Adipocyte (in vitro differentiated cells): ENCODE measurements around the gene RHBDL1.
A peak's percentile ranks its signal among the peaks of the same experiment; 100 is the strongest.

ENCODE experiments used
- DNase-seq: peaks from one replicate; pipeline ENCODE4 v3.0.0-alpha.2; 2015; ENCODE audit warnings: low read depth
- H3K27me3 ChIP-seq: replicated peaks from 2 replicates; pipeline ENCODE4 v1.7.0; 2013; ENCODE audit warnings: mild to moderate bottlenecking, low read length, moderate library complexity; ENCODE audit not compliant: control insufficient read depth, insufficient read depth
- H3K36me3 ChIP-seq: 2 replicates; pipeline ENCODE4 v1.7.0; 2013; ENCODE audit warnings: low read length, mild to moderate bottlenecking, moderate library complexity; ENCODE audit not compliant: control insufficient read depth, insufficient read depth, severe bottlenecking
- H3K4me1 ChIP-seq: 2 replicates; pipeline ENCODE4 v1.7.0; 2013; ENCODE audit warnings: mild to moderate bottlenecking, low read length, moderate library complexity; ENCODE audit not compliant: control insufficient read depth, insufficient read depth
- H3K4me3 ChIP-seq: 2 replicates; pipeline ENCODE4 v1.7.0; 2013; ENCODE audit warnings: mild to moderate bottlenecking, low read length, moderate library complexity
- H3K9ac ChIP-seq: 2 replicates; pipeline ENCODE4 v1.7.0; 2013; ENCODE audit warnings: mild to moderate bottlenecking, low read length, moderate library complexity
- H3K9me3 ChIP-seq: 2 replicates; pipeline ENCODE4 v1.7.0; 2013; ENCODE audit warnings: mild to moderate bottlenecking, low read length, moderate library complexity; ENCODE audit not compliant: control insufficient read depth

RHBDL1 gene

DNA sequence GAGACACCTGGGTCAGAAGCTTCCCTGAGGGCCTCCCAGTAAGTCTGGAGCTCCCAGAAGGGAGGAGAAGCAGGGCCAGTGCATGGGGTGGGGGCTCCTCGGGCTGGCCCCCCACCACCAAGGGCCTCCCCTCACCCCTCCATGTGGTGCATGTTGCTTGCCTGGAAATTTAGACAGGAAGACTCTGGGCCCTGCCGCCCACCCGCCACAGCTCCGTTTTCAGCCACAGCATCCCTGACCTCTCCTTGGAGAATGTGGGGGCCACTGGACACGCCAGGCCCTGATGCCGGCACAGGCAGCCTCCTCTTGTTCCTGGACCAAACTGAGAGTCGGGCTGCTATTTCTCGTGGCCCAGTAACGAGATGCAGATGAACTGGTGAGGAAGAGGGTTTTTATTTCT is 36.6 kb upstream of the RHBDL1 start:
- no peak overlapping the region for H3K9ac ChIP-seq
- no peaks in the 10 kb centered on the region for H3K27me3 ChIP-seq
- peaks cover 9% of the 10 kb centered on the region for H3K4me1 ChIP-seq
- no peaks in the 10 kb centered on the region for H3K9me3 ChIP-seq
- no peak for DNase-seq
- H3K36me3 ChIP-seq = peaks cover 5% of the 10 kb centered on the region
- H3K4me3 ChIP-seq = no peak overlapping the region

DNA sequence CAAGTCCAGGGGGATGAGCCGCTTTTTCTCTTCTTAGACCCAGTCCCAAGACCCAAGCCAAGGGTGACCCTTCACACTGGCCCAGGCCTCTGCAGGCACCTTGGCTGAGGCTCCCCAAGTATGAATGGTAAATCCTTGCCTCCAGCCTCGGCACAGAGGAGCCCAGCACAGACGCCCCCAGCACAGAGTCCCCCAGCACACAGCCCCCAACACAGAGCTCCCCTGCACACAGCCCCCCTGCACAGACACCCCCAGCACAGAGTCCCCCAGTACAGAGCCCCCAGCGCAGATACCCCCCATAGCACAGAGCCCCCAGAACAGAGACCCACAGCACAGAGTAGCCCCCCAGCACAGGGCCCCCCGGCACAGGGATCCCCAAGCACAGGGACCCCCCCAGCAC is 34.9 kb upstream of the RHBDL1 start:
- peaks cover 13% of the 10 kb centered on the region for H3K4me1 ChIP-seq
- H3K36me3 ChIP-seq = no peaks in the 10 kb centered on the region
- DNase-seq = no peak
- H3K9me3 ChIP-seq = no peaks in the 10 kb centered on the region
- H3K9ac ChIP-seq = peak overlapping the region; percentile 96
- H3K27me3 ChIP-seq = no peaks in the 10 kb centered on the region
- H3K4me3 ChIP-seq = no peak overlapping the region

DNA sequence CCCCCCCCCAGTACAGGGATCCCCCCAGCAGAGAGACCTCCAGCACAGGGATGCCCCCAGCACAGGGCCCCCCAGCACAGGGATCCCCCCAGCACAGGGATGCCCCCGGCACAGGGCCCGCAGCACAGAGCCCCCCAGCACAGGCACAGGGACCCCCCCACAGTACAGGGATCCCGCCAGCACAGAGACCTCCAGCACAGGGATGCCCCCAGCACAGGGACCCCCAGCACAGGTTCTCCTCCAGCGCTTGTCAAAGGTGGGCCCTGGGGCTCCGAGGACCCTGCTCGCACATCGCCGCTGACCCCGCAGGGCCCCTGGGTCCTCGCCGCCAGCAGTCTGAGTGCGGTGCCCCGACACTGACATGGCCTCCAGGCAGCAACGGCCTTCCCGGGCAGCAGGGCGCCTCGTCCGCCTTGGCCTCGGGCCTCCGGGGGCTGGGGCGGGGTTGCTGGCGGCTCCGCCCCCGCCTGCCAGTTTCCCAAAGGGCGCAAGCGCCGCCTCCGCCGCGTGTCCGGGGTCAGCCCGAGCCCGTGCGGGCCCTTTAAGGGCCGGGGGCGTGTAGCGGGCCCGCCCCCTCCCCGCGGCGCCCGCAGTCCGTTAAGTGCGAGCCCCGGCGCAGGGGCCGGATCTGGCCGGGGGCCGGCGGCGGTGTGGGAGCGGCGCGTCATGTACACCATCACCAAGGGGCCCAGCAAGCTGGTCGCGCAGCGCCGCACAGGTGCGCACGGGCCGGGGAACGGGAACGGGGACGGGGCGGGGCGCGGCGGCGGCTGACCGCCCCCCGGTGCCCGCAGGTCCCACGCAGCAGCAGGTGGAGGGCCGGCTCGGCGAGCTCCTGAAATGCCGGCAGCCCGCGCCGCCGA is 33.9 kb upstream of the RHBDL1 start, which contains the start of gene MCRIP2:
MCRIP2 (plus strand) TSS at position 503 of the 863 bp plus-strand sequence; CDS start at position 667, 164 bp downstream.
- Histone ChIP-seq H3K27me3 (no peaks in the 10 kb centered on the region), H3K4me3 (peak within 1 kb of the TSS; percentile 87), H3K9ac (peak within 1 kb of the TSS; percentile 96), H3K36me3 (no peaks in the 10 kb centered on the region), H3K4me1 (peaks cover 22% of the 10 kb centered on the region), H3K9me3 (no peaks in the 10 kb centered on the region)
- DNase-seq = peak; percentile 89

DNA sequence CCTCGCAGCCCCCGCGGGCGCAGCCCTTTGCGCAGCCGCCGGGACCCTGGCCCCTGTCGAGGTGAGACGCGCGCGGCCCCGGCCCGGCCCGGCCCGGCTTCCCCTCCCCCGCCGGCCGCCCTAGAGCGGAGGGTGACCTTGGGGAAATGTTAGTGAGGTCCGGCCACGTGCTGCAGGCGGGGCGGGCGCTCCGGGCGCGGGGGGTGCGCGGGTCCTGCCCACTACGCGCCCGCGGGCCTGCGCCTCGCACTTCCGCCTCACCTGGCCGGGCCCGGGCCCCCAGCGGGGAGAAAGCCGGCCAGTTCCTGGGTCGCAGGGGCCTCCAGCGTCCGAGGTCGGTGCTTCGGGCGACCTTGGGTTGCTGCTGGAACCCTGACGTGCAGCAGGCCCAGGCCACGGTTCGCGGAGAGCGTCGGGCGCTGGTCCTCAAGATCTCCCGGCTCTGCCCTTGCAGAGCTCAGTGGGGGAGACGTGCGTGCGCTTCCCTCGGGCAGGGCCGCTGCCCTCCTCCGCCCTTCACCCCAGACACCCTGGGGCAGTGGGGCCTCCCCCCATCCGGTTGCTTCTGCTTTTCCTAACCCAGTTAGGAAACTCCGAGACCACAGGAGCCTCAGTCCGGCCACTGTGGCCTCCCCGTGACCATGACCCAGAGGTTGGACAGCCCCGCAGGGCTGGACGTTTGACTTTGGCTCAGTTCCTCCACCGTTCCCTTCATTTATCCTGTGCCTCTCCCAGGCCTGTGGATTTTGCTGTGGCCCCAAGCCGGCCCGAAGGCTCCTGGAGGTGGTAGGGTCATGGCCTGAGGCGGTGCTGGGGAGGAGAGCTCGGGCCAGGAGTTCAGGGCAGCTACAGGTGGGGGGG is 33.1 kb upstream of the RHBDL1 start:
- H3K9ac ChIP-seq = peak overlapping the region; percentile 96
- no peaks in the 10 kb centered on the region for H3K27me3 ChIP-seq
- peak overlapping the region; percentile 87 for H3K4me3 ChIP-seq
- H3K36me3 ChIP-seq = no peaks in the 10 kb centered on the region
- peak; percentile 47 for DNase-seq
- no peaks in the 10 kb centered on the region for H3K9me3 ChIP-seq
- H3K4me1 ChIP-seq = peaks cover 28% of the 10 kb centered on the region

DNA sequence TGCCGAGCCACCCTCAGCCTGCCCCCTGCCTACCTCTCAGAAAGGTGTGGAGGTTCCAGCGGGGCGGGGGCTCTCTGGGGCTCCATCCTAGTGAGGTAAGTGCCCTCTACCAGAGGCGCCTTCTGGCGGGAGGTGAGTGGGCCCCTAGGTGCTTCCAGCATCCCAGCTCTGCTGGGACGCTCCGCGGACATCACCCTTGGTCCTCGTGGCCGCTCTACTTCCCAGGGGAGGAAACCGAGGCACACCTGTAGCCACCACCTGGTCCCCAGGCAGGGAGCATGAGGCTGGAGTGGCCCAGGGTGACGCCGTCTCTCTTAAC is 32.5 kb upstream of the RHBDL1 start:
- H3K4me3 ChIP-seq = peak overlapping the region; percentile 87
- H3K9me3 ChIP-seq = no peaks in the 10 kb centered on the region

DNA sequence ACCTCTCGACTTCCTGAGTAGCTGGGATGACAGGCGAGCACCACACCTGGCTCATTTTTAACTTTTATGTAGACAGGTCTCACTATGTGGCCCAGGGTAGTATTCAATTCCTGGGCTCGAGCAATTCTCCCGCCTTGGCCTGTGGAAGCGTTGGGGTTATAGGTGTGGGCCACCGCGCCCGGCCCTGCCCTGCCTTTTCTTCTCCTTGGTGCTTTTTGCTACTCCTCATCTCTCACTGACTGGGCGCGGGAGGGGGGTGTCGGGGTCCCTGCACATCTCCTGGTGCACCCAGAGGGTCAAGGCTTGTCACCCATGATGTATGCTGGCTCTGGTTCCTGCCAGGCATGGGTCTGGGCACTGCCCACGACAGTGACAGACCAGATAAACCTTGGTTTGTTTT is 30.9 kb upstream of the RHBDL1 start:
- peaks cover 37% of the 10 kb centered on the region for H3K4me1 ChIP-seq
- no peak overlapping the region for H3K4me3 ChIP-seq
- DNase-seq = no peak
- no peaks in the 10 kb centered on the region for H3K9me3 ChIP-seq
- H3K9ac ChIP-seq = no peak overlapping the region
- no peaks in the 10 kb centered on the region for H3K36me3 ChIP-seq
- no peaks in the 10 kb centered on the region for H3K27me3 ChIP-seq

More for the DNA sequence above, 32.5 kb upstream of the RHBDL1 start:
- Histone ChIP-seq H3K4me1 (peaks cover 28% of the 10 kb centered on the region), H3K36me3 (no peaks in the 10 kb centered on the region), H3K9ac (peak overlapping the region; percentile 96), H3K27me3 (no peaks in the 10 kb centered on the region)
- DNase-seq = no peak

DNA sequence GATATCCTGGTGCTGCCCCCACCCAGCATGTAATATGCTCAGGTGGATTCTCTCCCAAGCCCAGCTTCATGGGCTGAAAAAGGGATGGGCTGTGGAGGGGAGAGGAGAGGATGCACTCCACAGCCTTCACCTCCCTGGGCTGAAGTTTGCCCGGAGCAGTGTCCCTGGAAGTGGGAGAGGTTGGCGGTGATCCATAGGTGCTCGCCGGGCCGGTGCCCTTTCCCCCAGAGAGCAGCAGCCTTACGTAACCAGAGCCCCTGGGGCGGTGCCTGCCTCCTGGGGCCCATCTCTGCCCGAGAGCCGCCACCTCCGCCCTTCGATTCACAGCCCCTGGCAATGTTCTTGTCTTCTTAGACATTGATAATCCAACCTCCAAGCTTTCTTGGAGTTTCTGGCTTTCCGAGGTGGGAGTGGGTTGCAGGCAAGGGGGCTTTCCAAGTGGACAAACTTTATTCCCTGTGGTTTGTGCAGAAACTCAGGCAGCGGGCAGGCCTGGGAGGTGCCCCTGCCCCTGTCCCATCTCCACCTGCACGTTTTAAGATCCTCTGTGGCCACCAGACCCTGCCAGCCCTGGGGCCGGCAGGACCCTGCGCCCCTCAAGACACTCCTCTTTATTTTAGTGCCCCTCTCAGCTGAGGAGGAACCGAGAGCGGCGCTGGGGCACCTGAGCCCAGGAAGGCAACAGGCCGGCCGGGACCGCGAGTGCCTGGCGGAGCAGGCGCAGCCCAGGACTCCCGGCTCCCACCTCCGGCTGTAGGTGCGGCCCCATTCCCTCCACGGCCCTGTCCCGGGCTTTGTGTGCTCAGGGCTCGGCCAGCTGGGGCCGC is 29.4 kb upstream of the RHBDL1 start:
- H3K4me3 ChIP-seq = peak overlapping the region; percentile 23
- H3K27me3 ChIP-seq = no peaks in the 10 kb centered on the region
- peaks cover 41% of the 10 kb centered on the region for H3K4me1 ChIP-seq
- H3K9me3 ChIP-seq = no peaks in the 10 kb centered on the region
- peak overlapping the region; percentile 60 for H3K9ac ChIP-seq
- DNase-seq = no peak
- H3K36me3 ChIP-seq = no peaks in the 10 kb centered on the region

DNA sequence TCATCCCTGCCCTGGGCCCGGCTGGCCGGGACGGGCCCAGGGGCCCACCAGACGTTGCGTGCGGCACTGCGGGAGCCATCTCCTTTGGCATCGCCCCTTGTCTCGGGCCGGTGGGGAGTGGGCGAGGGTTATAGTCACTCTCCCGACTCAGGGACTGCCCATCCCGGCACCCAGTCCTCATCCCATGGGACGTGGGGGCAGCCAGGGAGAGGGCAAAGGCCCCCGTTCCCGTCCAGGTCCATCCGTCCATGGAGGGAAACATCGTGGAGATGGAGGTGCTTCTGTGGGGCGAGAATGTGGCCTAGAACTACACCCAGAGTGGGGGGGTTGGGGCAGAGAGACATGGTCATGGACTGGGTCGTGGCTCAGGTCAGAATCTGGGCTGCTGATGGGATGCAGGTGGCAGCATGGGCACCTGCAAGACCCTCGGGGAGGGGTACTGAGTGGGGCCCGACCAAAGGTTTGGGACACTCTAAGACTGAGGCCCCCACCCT is 28.7 kb upstream of the RHBDL1 start:
- H3K36me3 ChIP-seq = no peaks in the 10 kb centered on the region
- H3K27me3 ChIP-seq = no peaks in the 10 kb centered on the region
- peaks cover 41% of the 10 kb centered on the region for H3K4me1 ChIP-seq
- H3K4me3 ChIP-seq = no peak overlapping the region
- H3K9me3 ChIP-seq = no peaks in the 10 kb centered on the region
- H3K9ac ChIP-seq = peak overlapping the region; percentile 60
- DNase-seq = no peak

DNA sequence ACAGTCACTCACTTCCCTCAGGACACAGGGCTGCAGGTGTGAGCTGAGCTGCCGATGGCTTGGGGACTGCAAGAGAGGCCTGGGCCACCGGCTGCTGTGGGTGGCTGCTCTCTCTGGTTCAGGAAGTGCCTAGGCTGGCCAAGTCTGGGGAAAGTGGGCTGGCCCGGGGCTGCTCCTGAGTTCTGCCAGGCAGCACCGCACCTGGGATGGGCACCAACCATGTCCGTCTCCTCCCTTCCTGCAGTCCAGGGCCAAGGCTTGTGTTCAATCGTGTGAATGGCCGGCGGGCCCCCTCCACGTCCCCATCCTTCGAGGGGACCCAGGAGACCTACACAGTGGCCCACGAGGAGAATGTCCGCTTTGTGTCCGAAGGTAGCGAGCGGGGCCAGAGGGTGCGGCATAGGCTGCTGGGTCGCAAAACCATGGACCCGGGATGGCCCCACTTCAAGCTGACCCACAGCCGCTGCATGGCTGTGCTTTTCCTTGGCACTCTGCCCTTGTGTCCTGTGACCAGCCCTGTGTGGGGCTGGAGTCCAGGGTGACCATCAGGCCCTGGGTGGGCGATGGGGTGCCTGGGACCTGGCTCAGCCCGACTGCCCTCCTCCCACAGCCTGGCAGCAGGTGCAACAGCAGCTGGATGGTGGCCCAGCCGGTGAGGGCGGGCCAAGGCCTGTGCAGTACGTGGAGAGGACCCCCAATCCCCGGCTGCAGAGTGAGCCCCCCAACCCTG is 28.1 kb upstream of the RHBDL1 start:
- no peak for DNase-seq
- H3K4me1 ChIP-seq = peaks cover 41% of the 10 kb centered on the region
- no peaks in the 10 kb centered on the region for H3K36me3 ChIP-seq
- no peak overlapping the region for H3K4me3 ChIP-seq
- H3K9me3 ChIP-seq = no peaks in the 10 kb centered on the region
- H3K27me3 ChIP-seq = no peaks in the 10 kb centered on the region
- H3K9ac ChIP-seq = no peak overlapping the region

DNA sequence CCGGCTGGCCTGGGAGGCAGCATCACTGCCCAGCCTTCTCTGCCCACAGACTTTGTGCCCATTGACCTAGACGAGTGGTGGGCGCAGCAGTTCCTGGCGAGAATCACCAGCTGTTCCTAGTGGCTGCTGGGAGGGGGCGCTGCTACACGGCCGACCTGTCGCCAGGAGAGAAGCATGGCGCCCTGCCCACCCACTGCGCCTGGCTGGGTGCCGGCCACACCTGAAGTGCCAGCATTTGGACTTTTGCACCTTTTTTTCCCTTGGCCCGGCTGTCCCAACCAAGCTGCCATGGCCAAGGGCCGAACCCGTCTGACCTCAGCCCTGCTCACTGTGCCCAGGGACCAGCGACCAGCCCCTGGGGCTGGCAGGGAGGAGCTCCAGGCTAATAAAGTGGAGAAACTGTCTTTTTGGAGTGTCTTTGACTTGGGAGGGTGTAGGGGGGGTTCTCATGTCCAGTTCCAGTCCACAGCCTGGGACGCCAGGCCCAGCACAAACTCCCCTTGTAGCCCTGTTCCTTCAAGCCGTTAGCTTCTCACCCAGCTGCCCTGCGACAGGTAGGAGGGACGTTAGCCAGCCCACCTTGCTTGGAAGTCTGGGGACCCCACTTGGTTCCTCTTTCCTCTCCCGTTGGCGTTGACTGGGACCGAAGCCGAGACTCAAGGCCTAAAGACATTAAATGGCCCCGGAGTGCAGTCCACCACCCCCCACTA is 27.2 kb upstream of the RHBDL1 start:
- Histone ChIP-seq H3K36me3 (no peaks in the 10 kb centered on the region), H3K4me1 (peaks cover 38% of the 10 kb centered on the region), H3K27me3 (no peaks in the 10 kb centered on the region), H3K4me3 (peak overlapping the region; percentile 76), H3K9me3 (no peaks in the 10 kb centered on the region), H3K9ac (peak overlapping the region; percentile 84)
- peak; percentile 15 for DNase-seq
